SK-N-SH (cell line): Measurements from ENCODE around the gene TOR1A. TPM values are rescaled to one million over a fixed set of nuclear protein-coding genes. Genes with fewer than 3 reads are reported as not detected.

Experiments used
- CTCF ChIA-PET: fragments of 300-600, 350-600 bp; formaldehyde crosslinking; extraction: SDS; loops from one replicate; lab custom pipeline; 2021; lab: Yijun Ruan, JAX
- POLR2A ChIA-PET: fragments of 350-600 bp; sonication (Branson Sonifier 250); formaldehyde crosslinking; extraction: SDS; loops from one replicate; lab custom pipeline; 2020; ENCODE audit warnings: antibody characterized with exemption, inconsistent platforms; lab: Yijun Ruan, JAX
- DNase-seq: peaks from one replicate; pipeline ENCODE4 v3.0.0; 2012
- H2AFZ ChIP-seq: fragments of 200-600 bp; sonication (generic); 2 replicates; pipeline ENCODE4 v1.8.1; 2016; ENCODE audit warnings: antibody characterized with exemption, mild to moderate bottlenecking, low read depth
- H3F3A ChIP-seq: fragments of 200-600 bp; sonication (generic); replicated peaks from 2 replicates; pipeline ENCODE3; 2016; ENCODE audit warnings: antibody characterized with exemption, mild to moderate bottlenecking; ENCODE audit not compliant: insufficient read depth
- H3K27ac ChIP-seq, 2 experiments: fragments of 200-500 bp in 1 of 2; fragments of 200-600 bp in 1 of 2; sonication (Bioruptor generic) in 1 of 2; sonication (generic), shearing (Covaris generic) in 1 of 2; 2 replicates each; pipeline versions ENCODE4 v1.5.1 to v1.6.1; 2014 to 2016; ENCODE audit warnings: low read depth in 2 of 2, inconsistent platforms in 1 of 2, low read length in 1 of 2, mild to moderate bottlenecking in 1 of 2, mixed read lengths in 1 of 2
- H3K27me3 ChIP-seq: fragments of 200-600 bp; sonication (generic), shearing (Covaris generic); 2 replicates; pipeline ENCODE4 v1.6.1; 2016; ENCODE audit warnings: mixed run types; ENCODE audit not compliant: insufficient read depth
- H3K36me3 ChIP-seq, 2 experiments: fragments of 200-500 bp in 1 of 2; fragments of 200-600 bp in 1 of 2; sonication (Bioruptor generic) in 1 of 2; sonication (generic) in 1 of 2; replicated peaks in 1 of 2; 2 replicates each; pipeline versions ENCODE3 to v1.5.1; 2014 to 2016; ENCODE audit warnings: low read length in 1 of 2, mild to moderate bottlenecking in 1 of 2; ENCODE audit not compliant: insufficient read depth in 2 of 2, control insufficient read depth in 1 of 2
- H3K4me1 ChIP-seq, 2 experiments: fragments of 200-500 bp in 1 of 2; fragments of 200-600 bp in 1 of 2; sonication (Bioruptor generic) in 1 of 2; sonication (generic), shearing (Covaris generic) in 1 of 2; 2 replicates each; pipeline versions ENCODE4 v1.5.1 to v1.6.1; 2014 to 2016; ENCODE audit warnings: low read depth in 1 of 2, low read length in 1 of 2, mixed run types in 1 of 2; ENCODE audit not compliant: insufficient read depth in 2 of 2, control insufficient read depth in 1 of 2
- H3K4me2 ChIP-seq: fragments of 200-600 bp; sonication (generic), shearing (Covaris generic); 2 replicates; pipeline ENCODE4 v1.6.1; 2017; ENCODE audit warnings: mixed run types
- H3K4me3 ChIP-seq, 2 experiments: fragments of 200-500 bp in 1 of 2; fragments of 200-600 bp in 1 of 2; sonication (Bioruptor generic) in 1 of 2; sonication (generic), shearing (Covaris generic) in 1 of 2; 2 replicates each; pipeline versions ENCODE4 v1.5.1 to v1.8.1; 2014 to 2016; ENCODE audit warnings: low read depth in 2 of 2, inconsistent platforms in 1 of 2, low read length in 1 of 2, mild to moderate bottlenecking in 1 of 2, mixed read lengths in 1 of 2, moderate library complexity in 1 of 2
- H3K79me2 ChIP-seq: fragments of 200-600 bp; sonication (generic); 2 replicates; pipeline ENCODE4 v1.8.1; 2017; ENCODE audit warnings: mild to moderate bottlenecking; ENCODE audit not compliant: insufficient read depth
- H3K9ac ChIP-seq: fragments of 200-600 bp; sonication (generic); 2 replicates; pipeline ENCODE4 v1.6.1; 2017; ENCODE audit warnings: mixed run types
- H3K9me2 ChIP-seq: fragments of 200-600 bp; sonication (generic); 2 replicates; pipeline ENCODE4 v1.6.1; 2017; ENCODE audit warnings: mixed run types
- H3K9me3 ChIP-seq: fragments of 200-600 bp; sonication (generic); 2 replicates; pipeline ENCODE4 v1.6.1; 2017; ENCODE audit warnings: mixed run types, mild to moderate bottlenecking, moderate library complexity
- H4K20me1 ChIP-seq: fragments of 200-600 bp; sonication (generic); 2 replicates; pipeline ENCODE4 v1.6.1; 2017; ENCODE audit warnings: mild to moderate bottlenecking, mixed run types; ENCODE audit not compliant: insufficient read depth
- CTCF ChIP-seq: fragments of 200-600 bp; sonication (generic); IDR thresholded peaks from 2 replicates; pipeline ENCODE4 v1.6.1; 2017; ENCODE audit warnings: antibody characterized with exemption, mild to moderate bottlenecking, moderate library complexity
- ELF1 ChIP-seq: IDR thresholded peaks from 2 replicates; pipeline ENCODE4 v1.4.0; 2012
- FOXJ3 ChIP-seq: sonication (generic); formaldehyde crosslinking; IDR thresholded peaks from 2 replicates; pipeline ENCODE4 v1.5.1; 2020; ENCODE audit warnings: mild to moderate bottlenecking, missing genetic modification reagents
- JUND ChIP-seq: IDR thresholded peaks from 2 replicates; pipeline ENCODE4 v1.4.0; 2012
- MEF2A ChIP-seq: IDR thresholded peaks from 2 replicates; pipeline ENCODE4 v1.4.0; 2012; ENCODE audit warnings: low read depth, borderline replicate concordance
- NFIC ChIP-seq: IDR thresholded peaks from 2 replicates; pipeline ENCODE4 v1.4.0; 2012; ENCODE audit warnings: borderline replicate concordance
- PBX3 ChIP-seq: IDR thresholded peaks from 2 replicates; pipeline ENCODE4; 2012
- POLR2AphosphoS5 ChIP-seq: IDR thresholded peaks from 2 replicates; pipeline ENCODE4 v1.6.1; 2012; ENCODE audit warnings: low read depth, low read length
- RAD21 ChIP-seq: IDR thresholded peaks from 2 replicates; pipeline ENCODE4 v1.6.1; 2012; ENCODE audit warnings: mild to moderate bottlenecking, low read length
- REST ChIP-seq: IDR thresholded peaks from 2 replicates; pipeline ENCODE4 v1.6.1; 2012; ENCODE audit warnings: mild to moderate bottlenecking, low read depth, low read length, moderate library complexity
- RFX5 ChIP-seq: IDR thresholded peaks from 2 replicates; pipeline ENCODE4 v1.6.1; 2012; ENCODE audit warnings: mild to moderate bottlenecking, improper control_type of control experiment, low read length
- TAF1 ChIP-seq: IDR thresholded peaks from 2 replicates; pipeline ENCODE4 v1.6.1; 2012; ENCODE audit warnings: low read depth, mild to moderate bottlenecking, low read length, moderate library complexity, borderline replicate concordance
- USF2 ChIP-seq: fragments of 150-350 bp; IDR thresholded peaks from 2 replicates; pipeline ENCODE4 v1.6.1; 2017; ENCODE audit warnings: antibody characterized with exemption, low read length, low read depth, borderline replicate concordance
- YY1 ChIP-seq: IDR thresholded peaks from 2 replicates; pipeline ENCODE4 v1.4.0; 2012; ENCODE audit warnings: low read depth, mild to moderate bottlenecking
- ZBTB33 ChIP-seq: IDR thresholded peaks from 2 replicates; pipeline ENCODE4 v1.4.0; 2012; ENCODE audit warnings: low read depth, borderline replicate concordance
- WGBS: methylation state at CpG from one replicate; pipeline ENCODE4 v1.1.6; 2017; ENCODE audit warnings: low lambda C conversion rate; 5-methylcytosine and 5-hydroxymethylcytosine counted together
- polyA plus RNA-seq, 3 experiments: library from polyadenylated mRNA; depleted of rRNA; stranded (reverse); fragments of >200 nt; gene quantifications; 2 replicates each; pipeline ENCODE4 v1.2.3, GENCODE V29; 2012
- TF ChIP-seq, protein P1 (sequence below): fragments of 150-350 bp; IDR thresholded peaks from 2 replicates; pipeline ENCODE4 v1.6.1; 2016; ENCODE audit warnings: mild to moderate bottlenecking, low read depth, low read length

TOR1A gene
- polyA plus RNA-seq, 1 of the 3 experiments (the other 2 are of a cell fraction), result 85.3 TPM

GRCh38 chr9:129857207-129857606, 33.3 kb upstream of the TOR1A start (continued):
- TF ChIP-seq REST (no peak), POLR2AphosphoS5 (no peak)

- POLR2A ChIA-PET, result no interaction called here
- H3K27ac ChIP-seq, result no peak overlapping the region; a peak in 1 of 4 replicates
- H4K20me1 ChIP-seq, result no peaks in the 10 kb centered on the region
- no peak overlapping the region for H2AFZ ChIP-seq
- CTCF ChIA-PET, result interaction anchor here (0.5 kb wide), 1 partner anchor 82 kb away, joined by 3 read pairs; no protein-coding TSS in a partner anchor
- WGBS, result over 99% methylated on average over 4 of the region's 4 CpGs
- H3K9ac ChIP-seq, result no peak overlapping the region
- no peaks in the 10 kb centered on the region for H3K9me2 ChIP-seq
- H3K27me3 ChIP-seq, result no peaks in the 10 kb centered on the region
- peaks cover 3% of the 10 kb centered on the region for H3F3A ChIP-seq
- no peak overlapping the region for H3K4me3 ChIP-seq
- H3K4me1 ChIP-seq, result peaks cover 0 to 30% of the 10 kb centered on the region in 2 experiments; a peak in 2 of 4 replicates
- H3K36me3 ChIP-seq, result peaks cover 10 to 66% of the 10 kb centered on the region in 2 experiments
- no peak for DNase-seq
- no peaks in the 10 kb centered on the region for H3K9me3 ChIP-seq
- no peaks in the 10 kb centered on the region for H3K79me2 ChIP-seq
- TF ChIP-seq JUND (no peak), CTCF (no peak), RAD21 (no peak), USF2 (no peak), TAF1 (no peak), RFX5 (no peak), PBX3 (no peak), ELF1 (no peak), MEF2A (no peak), FOXJ3 (CRISPR knock-in tag) (no peak), POLR2AphosphoS5 (no peak), NFIC (no peak), YY1 (no peak), ZBTB33 (no peak)
- TF ChIP-seq, protein P1, sequence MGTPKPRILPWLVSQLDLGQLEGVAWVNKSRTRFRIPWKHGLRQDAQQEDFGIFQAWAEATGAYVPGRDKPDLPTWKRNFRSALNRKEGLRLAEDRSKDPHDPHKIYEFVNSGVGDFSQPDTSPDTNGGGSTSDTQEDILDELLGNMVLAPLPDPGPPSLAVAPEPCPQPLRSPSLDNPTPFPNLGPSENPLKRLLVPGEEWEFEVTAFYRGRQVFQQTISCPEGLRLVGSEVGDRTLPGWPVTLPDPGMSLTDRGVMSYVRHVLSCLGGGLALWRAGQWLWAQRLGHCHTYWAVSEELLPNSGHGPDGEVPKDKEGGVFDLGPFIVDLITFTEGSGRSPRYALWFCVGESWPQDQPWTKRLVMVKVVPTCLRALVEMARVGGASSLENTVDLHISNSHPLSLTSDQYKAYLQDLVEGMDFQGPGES, result no peak
- no peak overlapping the region for H3K4me2 ChIP-seq
Measured at GRCh38 chr9:129854588-129855110, 30.7 kb upstream of the TOR1A start.
